GM18951 (cell line): Measurements from ENCODE around the gene FOXO3.

ENCODE experiments used
- POLR2A ChIP-seq: IDR thresholded peaks from 4 replicates; pipeline ENCODE4 v1.6.1; 2011; ENCODE audit warnings: mild to moderate bottlenecking; ENCODE audit not compliant: insufficient read length, insufficient read depth; ENCODE audit errors: extremely low read depth
- in situ Hi-C: fragments of 300-500 bp; cut with MboI; formaldehyde crosslinking; loops from one replicate; pipeline ENCODE4 v1.12.0; 2022; ENCODE audit warnings: low sequenced_read_pairs, mixed read lengths, inconsistent platforms; ENCODE audit not compliant: unreplicated experiment

FOXO3 gene

GRCh38 chr6:108684771-108685329, 124.1 kb downstream of the FOXO3 start:
- TF ChIP-seq POLR2A: no peak
- in situ Hi-C loops: no loop called here

GRCh38 chr6:108685970-108686369, 125.3 kb downstream of the FOXO3 start:
- in situ Hi-C loops: no loop called here
- no peak for TF ChIP-seq POLR2A

DNA sequence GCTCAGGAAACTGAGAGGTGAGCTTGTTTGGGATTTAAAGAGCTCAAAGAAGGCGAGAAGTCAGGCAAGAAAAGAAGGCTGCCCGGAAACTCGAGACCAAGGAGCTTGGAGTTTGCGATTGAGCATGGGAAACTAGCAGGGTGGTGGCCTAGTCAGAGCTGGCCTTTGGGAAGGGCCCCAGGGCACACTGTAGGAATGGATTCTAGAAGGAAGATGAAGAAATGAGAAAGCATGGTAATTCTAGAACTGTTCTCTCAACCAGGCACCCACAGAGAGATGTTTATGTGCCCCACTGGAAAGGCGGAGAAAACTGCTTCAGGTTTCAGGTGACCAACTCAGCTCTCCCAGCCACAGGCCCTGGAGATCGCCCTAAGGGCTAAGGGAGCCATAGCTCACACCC, 126.2 kb downstream of the FOXO3 start:
- in situ Hi-C loops: no loop called here
- no peak for TF ChIP-seq POLR2A

DNA sequence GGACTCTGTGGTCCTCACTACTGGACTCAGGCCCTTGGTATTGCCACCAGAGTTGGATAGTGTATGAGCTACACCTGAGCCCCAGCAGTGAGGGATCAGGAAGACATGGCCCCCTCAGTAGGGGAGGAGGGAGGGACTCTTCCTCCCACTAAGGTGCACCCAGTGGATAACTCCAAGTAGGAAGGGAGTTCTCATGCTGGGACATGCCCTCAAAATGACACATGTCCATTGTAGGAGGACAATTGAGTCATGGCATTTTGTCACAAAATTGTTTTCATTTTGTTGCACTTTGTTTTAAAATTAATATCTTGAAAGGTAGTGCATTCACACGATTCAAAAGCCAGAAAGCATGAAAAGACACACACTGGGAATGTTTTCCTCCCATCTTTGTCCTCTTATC, 127.2 kb downstream of the FOXO3 start:
- no peak for TF ChIP-seq POLR2A

GRCh38 chr6:108689272-108690161, 128.8 kb downstream of the FOXO3 start:
- no peak for TF ChIP-seq POLR2A
- in situ Hi-C loops: no loop called here

More for the DNA sequence above, 127.2 kb downstream of the FOXO3 start:
- in situ Hi-C loops: no loop called here

- no peak for TF ChIP-seq POLR2A
- in situ Hi-C loops: no loop called here
Measured at GRCh38 chr6:108690326-108691049, 129.8 kb downstream of the FOXO3 start.

- no peak for TF ChIP-seq POLR2A
- in situ Hi-C loops: no loop called here
Measured at GRCh38 chr6:108693430-108694154, 132.9 kb downstream of the FOXO3 start.

DNA sequence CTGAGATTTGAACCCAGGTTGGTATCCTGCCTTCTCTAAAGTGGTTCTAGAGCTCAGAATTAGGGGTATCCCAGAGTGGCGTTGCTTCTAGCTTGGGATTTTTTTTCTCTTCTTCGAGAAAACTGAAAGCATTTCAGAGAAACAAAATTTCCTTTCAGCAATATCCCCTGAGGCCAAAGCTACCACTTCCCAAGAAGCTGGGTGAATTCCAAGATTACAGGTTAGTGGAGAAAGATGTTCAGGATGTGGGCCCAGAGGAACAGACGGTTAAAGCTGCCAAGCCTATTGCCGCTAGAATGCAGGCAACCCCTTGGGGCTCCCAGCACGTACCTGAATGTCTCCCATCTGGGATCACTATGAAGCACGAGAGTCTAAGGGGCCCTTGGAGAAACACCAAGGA, 134.1 kb downstream of the FOXO3 start:
- no peak for TF ChIP-seq POLR2A
- in situ Hi-C loops: no loop called here

- in situ Hi-C loops: no loop called here
- TF ChIP-seq POLR2A: no peak
Measured at GRCh38 chr6:108697561-108698161, 136.9 kb downstream of the FOXO3 start.

- in situ Hi-C loops: no loop called here
- TF ChIP-seq POLR2A: no peak
Measured at GRCh38 chr6:108698593-108699289, 138.0 kb downstream of the FOXO3 start.

DNA sequence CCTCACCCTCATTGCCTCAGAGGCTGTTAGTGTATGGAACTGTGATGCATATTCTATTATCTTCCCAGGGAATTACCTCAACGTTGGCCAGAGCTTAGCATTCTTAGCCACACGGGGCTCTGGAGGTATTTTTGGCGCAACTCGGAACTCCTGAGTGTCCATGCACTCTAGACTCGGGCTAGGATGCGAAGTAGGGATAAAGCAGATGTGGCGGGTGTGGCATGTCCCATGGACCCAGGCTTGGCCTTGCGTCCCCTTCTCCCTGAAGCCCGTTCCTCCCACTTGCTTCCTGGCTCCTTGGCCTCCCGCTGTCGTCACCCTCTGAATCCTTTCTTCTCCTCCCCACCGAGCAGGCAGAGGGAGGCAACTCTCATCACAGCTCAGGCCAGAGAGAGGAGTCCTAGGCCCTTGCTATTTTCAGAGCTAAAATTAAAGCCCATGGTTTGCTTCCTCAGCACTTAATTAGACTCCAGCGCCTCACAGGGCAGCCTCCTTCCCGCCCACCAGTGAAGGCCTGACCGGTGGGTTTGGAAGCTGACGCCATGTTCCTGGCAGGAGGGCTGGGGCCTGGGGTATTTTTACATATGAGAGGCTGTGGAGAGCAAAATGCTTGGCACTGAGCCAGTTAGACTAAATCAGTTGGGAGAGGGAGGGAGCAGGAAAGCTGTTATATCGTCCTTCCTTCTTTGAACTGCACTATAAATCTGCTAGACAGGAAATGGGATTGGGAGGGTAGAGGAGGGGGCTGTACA, 138.7 kb downstream of the FOXO3 start:
- in situ Hi-C loops: no loop called here
- no peak for TF ChIP-seq POLR2A
